Heart right ventricle (tissue), 16 donors: Measurements from ENCODE around the gene FAM131B. TPM values are rescaled to one million over a fixed set of nuclear protein-coding genes. Genes with fewer than 3 reads are reported as not detected.
A peak's percentile ranks its signal among the peaks of the same experiment; 100 is the strongest.

ENCODE experiments used
- ATAC-seq, 8 donors: fragments of 200-7000 bp; cut with Tn5 transposase; one replicate each; pipeline ENCODE4 v1.9.1; 2020; ENCODE audit warnings: mild to moderate bottlenecking in 8 of 8, moderate library complexity in 8 of 8, moderate number of reproducible peaks in 1 of 8
- DNase-seq, 2 donors: peaks; one replicate each; pipeline ENCODE4 v3.0.0-alpha.2; 2020
- H3K27ac ChIP-seq, 10 donors: fragments of 200-600 bp; sonication (generic) in 2 of 10; one replicate each; pipeline versions ENCODE4 v1.5.0 to v1.8.0; 2020 to 2022; ENCODE audit warnings: mild to moderate bottlenecking in 3 of 10
- H3K27me3 ChIP-seq, 7 donors: fragments of 200-600 bp; one replicate each; pipeline ENCODE4 v1.8.0; 2021 to 2022; ENCODE audit warnings: mild to moderate bottlenecking in 2 of 7
- H3K36me3 ChIP-seq, 9 donors: fragments of 200-600 bp; sonication (generic) in 1 of 9; one replicate each; pipeline versions ENCODE4 v1.5.0 to v1.8.0; 2020 to 2022; ENCODE audit warnings: mild to moderate bottlenecking in 2 of 9
- H3K4me1 ChIP-seq, 9 donors: fragments of 200-600 bp; sonication (generic) in 1 of 9; one replicate each; pipeline versions ENCODE4 v1.5.0 to v1.8.0; 2020 to 2022; ENCODE audit warnings: mild to moderate bottlenecking in 4 of 9
- H3K4me3 ChIP-seq, 10 donors: fragments of 200-600 bp; sonication (generic) in 2 of 10; one replicate each; pipeline versions ENCODE4 v1.5.0 to v1.8.0; 2020 to 2022; ENCODE audit warnings: mild to moderate bottlenecking in 7 of 10, moderate library complexity in 2 of 10
- H3K9me3 ChIP-seq, 11 donors: fragments of 200-600 bp in 10 of 11; sonication (generic) in 2 of 11; one replicate each; pipeline versions ENCODE4 v1.5.0 to v1.8.0; 2013 to 2022; ENCODE audit warnings: mild to moderate bottlenecking in 2 of 11, control low read depth in 1 of 11, moderate library complexity in 1 of 11
- CTCF ChIP-seq, 9 donors: fragments of 200-600 bp; sonication (generic) in 2 of 9; IDR thresholded peaks; one replicate each; pipeline versions ENCODE4 v1.5.0 to v1.8.0; 2021 to 2022; ENCODE audit warnings: antibody characterized with exemption in 9 of 9, mild to moderate bottlenecking in 5 of 9, moderate library complexity in 1 of 9
- WGBS, 2 donors: extraction: QIAGEN DNeasy Blood & Tissue Kit; methylation state at CpG; one replicate each; pipeline ENCODE4 v1.1.7; 2013; ENCODE audit warnings: inconsistent platforms in 1 of 2; 5-methylcytosine and 5-hydroxymethylcytosine counted together
- intact Hi-C, 10 donors: fragments of 100-400 bp; cut with DNase I; formaldehyde crosslinking; loops; one replicate each; pipeline versions ENCODE4 v1.11.1 to v1.14.2; 2022
- polyA plus RNA-seq, 2 donors: library from polyadenylated mRNA; stranded (reverse); fragments of 200-250 nt; gene quantifications; one replicate each; pipeline ENCODE4 v1.2.3, GENCODE V29; 2013
- total RNA-seq, 10 donors: library from RNA; stranded (reverse); fragmentation: NEBNext Ultra II Directional in 3 of 10; extraction: Animal tissue kit (Norgen Biotek cat#: 25700) in 3 of 10; gene quantifications; one replicate each; pipeline versions ENCODE4 v1.2.1 to v1.2.4, GENCODE V29; 2021 to 2023
- donor health status: Arrhythmogenic right ventricular cardiomyopathy.
- donor health status: ischemic (EF 13 %, LVEDD 7.1; RV severe dilation, severe dysfunction).
- donor health status: healthy with polysubstance abuse.
- donor health status: DM: no; HTN: yes; CAD: no.
- donor health status: DM: no; HTN: no; CAD: no.
- donor health status: ischemic (EF 25% LVEDD 6.9; RV normal size, moderate dysfunction).
- donor health status: ischemic (EF 25% LVEDD 5.7; RV mildly dilated, moderate dysfunction).
- donor health status: healthy.
- donor health status: DM: yes; HTN: yes; CAD: no.
- donor health status: Ischemic cardiomyopathy.
- donor health status: ischemic (EF 35%, LVEDD 5.7; RV mildly dilated, moderate dysfunction).
- donor health status: nonischemic (EF 11% LVEDD 7.7; RV severe dilation, severe dysfunction).
- donor health status: DM: yes; HTN: yes; CAD: no.
- donor health status: PGD.
- donor health status: ischemic (EF 29% LVEDD 5.4; RV normal size, mild dysfunction).
- donor health status: nonischemic (EF 23%, LVEDD 6.1; RV moderate dilation, normal function).

The FAM131B gene
- total and polyA plus RNA-seq, 12 donors = 0.07 to 1.2 (median 0.37) TPM; not detected in 1

GRCh38 chr7:143384661-143385631 is 22.4 kb upstream of the FAM131B start:
- intact Hi-C loops = loop anchor here in 4 of 10 donors (5.0 to 10.0 kb wide), 4 partner anchors 32 to 123 kb away; partner anchors contain the start of gene GSTK1 (in 2 of the 4)
- Histone ChIP-seq H3K36me3 (peaks cover 0 to 76% (median 21%) of the 10 kb centered on the region in 9 donors), H3K9me3 (no peaks in the 10 kb centered on the region), H3K27ac (peak overlapping the region in 8 of 10 donors; percentile 12 to 100 (median 61)), H3K4me3 (peak overlapping the region in 8 of 10 donors; percentile 18 to 100 (median 94)), H3K27me3 (no peaks in the 10 kb centered on the region), H3K4me1 (peaks cover 11 to 81% (median 58%) of the 10 kb centered on the region in 9 donors)
- no peak for DNase-seq
- WGBS, 2 donors = 66 to 76% methylated on average over 14 of the region's 14 CpGs
- ATAC-seq = no peak
- no peak for TF ChIP-seq CTCF (IDR thresholded peaks at IDR 0.05)

GRCh38 chr7:143384148-143384547 is 21.6 kb upstream of the FAM131B start:
- H3K9me3 ChIP-seq = no peaks in the 10 kb centered on the region
- peaks cover 0 to 68% (median 13%) of the 10 kb centered on the region in 9 donors for H3K36me3 ChIP-seq
- H3K27ac ChIP-seq = peak overlapping the region in 8 of 10 donors; percentile 20 to 100 (median 98)
- intact Hi-C loops = loop anchor here in 4 of 10 donors (5.0 to 10.0 kb wide), 4 partner anchors 33 to 122 kb away; partner anchors contain the start of gene GSTK1 (in 2 of the 4)
- TF ChIP-seq CTCF (IDR thresholded peaks at IDR 0.05) = no peak
- WGBS, 2 donors = 53 to 60% methylated on average over 5 of the region's 5 CpGs
- no peak for ATAC-seq
- no peaks in the 10 kb centered on the region for H3K27me3 ChIP-seq
- H3K4me3 ChIP-seq = peak overlapping the region in 7 of 10 donors; percentile 88 to 100 (median 95)
- DNase-seq = no peak
- peaks cover 11 to 81% (median 66%) of the 10 kb centered on the region in 9 donors for H3K4me1 ChIP-seq

GRCh38 chr7:143383642-143383957 is 21.1 kb upstream of the FAM131B start:
- intact Hi-C loops = loop anchor here in 4 of 10 donors (5.0 to 10.0 kb wide), 4 partner anchors 34 to 121 kb away; partner anchors contain the start of gene GSTK1 (in 2 of the 4)
- peak overlapping the region in 8 of 10 donors; percentile 79 to 100 (median 94) for H3K4me3 ChIP-seq
- no peak for DNase-seq
- no peak for TF ChIP-seq CTCF (IDR thresholded peaks at IDR 0.05)
- WGBS, 2 donors = 57 to 71% methylated on average over 1 of the region's 1 CpG
- H3K4me1 ChIP-seq = peaks cover 11 to 82% (median 68%) of the 10 kb centered on the region in 9 donors
- ATAC-seq = no peak
- peaks cover 0 to 63% (median 8%) of the 10 kb centered on the region in 9 donors for H3K36me3 ChIP-seq
- H3K27me3 ChIP-seq = no peaks in the 10 kb centered on the region
- H3K27ac ChIP-seq = peak overlapping the region in 8 of 10 donors; percentile 20 to 100 (median 100)
- H3K9me3 ChIP-seq = no peaks in the 10 kb centered on the region
